Activated naive CD8-positive, alpha-beta T cell (primary cell): Measurements from ENCODE around the gene KDF1.

Source experiments
- H3K27ac Mint-ChIP-seq: one replicate; pipeline ENCODE4 v1.8.0; 2021; ENCODE audit warnings: mixed read lengths
- H3K27me3 Mint-ChIP-seq: one replicate; pipeline ENCODE4 v1.8.0; 2021; ENCODE audit warnings: mixed read lengths
- H3K36me3 Mint-ChIP-seq: one replicate; pipeline ENCODE4 v1.8.0; 2021; ENCODE audit warnings: mixed read lengths
- H3K4me1 Mint-ChIP-seq: one replicate; pipeline ENCODE4 v1.8.0; 2021; ENCODE audit warnings: low read depth, mixed read lengths
- H3K4me3 Mint-ChIP-seq: one replicate; pipeline ENCODE4 v1.8.0; 2021; ENCODE audit warnings: mild to moderate bottlenecking, mixed read lengths
- H3K9me3 Mint-ChIP-seq: one replicate; pipeline ENCODE4 v1.8.0; 2021; ENCODE audit warnings: low read depth, mixed read lengths

KDF1 gene

DNA sequence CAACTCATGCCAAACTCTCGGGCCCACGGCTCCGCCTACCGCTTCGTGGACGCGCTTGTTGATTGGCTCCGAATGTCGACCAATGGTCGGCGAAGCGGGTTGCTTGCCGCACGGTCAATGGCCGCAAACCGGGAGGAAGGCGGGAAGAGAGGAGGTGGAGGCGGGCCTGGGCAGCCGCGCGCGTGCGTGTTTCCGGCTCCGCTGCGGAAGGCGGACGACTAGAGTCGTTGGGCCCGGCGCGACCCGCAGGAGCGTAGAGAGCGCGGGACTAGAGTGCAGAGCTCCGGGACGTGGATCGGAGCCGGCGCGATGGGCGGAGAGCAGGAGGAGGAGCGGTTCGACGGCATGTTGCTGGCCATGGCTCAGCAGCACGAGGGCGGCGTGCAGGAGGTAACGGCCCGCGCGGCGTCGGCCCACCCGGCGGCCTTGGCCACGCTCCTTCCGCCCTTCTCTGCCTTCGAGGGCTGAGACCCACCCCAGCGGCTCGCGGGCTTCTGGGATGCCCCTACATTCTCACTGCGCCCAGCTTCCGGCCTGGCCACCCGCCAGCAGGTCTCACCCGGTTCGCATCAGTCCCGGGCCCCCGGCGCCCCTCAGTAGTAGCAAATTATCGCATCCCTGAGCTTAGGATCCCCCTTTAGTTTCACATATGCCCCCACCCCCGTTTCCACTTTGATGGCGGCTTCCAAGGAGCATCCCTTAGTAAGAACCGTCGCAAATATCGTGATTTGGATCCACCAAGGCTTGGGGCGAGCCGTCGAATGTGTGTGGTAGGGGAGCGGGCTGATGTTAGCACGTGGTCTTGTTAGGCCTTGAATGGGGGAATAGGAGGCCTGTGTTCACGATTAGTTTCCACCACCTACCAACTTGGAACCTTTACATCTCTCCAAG lies 38.5 kb downstream of the KDF1 start, which contains the start of gene NUDC:
NUDC (plus strand) TSS at position 204 of the 891 bp plus-strand sequence; CDS start at position 310, 106 bp downstream.
- Mint-ChIP-seq H3K27ac (peak within 1 kb of the TSS; percentile 97), H3K4me1 (peaks cover 41% of the 10 kb centered on the region), H3K4me3 (peak within 1 kb of the TSS; percentile 93), H3K9me3 (no peaks in the 10 kb centered on the region), H3K36me3 (peaks cover 6% of the 10 kb centered on the region), H3K27me3 (no peaks in the 10 kb centered on the region)

- Mint-ChIP-seq H3K27ac (peak overlapping the region; percentile 97), H3K9me3 (no peaks in the 10 kb centered on the region), H3K4me1 (peaks cover 38% of the 10 kb centered on the region), H3K36me3 (peaks cover 6% of the 10 kb centered on the region), H3K4me3 (peak overlapping the region; percentile 93), H3K27me3 (no peaks in the 10 kb centered on the region)
Measured at GRCh38 chr1:26921126-26921539, 39.1 kb downstream of the KDF1 start.

- no peaks in the 10 kb centered on the region for H3K27me3 Mint-ChIP-seq
- H3K4me1 Mint-ChIP-seq: peaks cover 3% of the 10 kb centered on the region
- H3K36me3 Mint-ChIP-seq: no peaks in the 10 kb centered on the region
- no peak overlapping the region for H3K27ac Mint-ChIP-seq
- no peaks in the 10 kb centered on the region for H3K9me3 Mint-ChIP-seq
- no peak overlapping the region for H3K4me3 Mint-ChIP-seq
Measured at GRCh38 chr1:26915204-26915842, 44.9 kb downstream of the KDF1 start.

- Mint-ChIP-seq H3K27ac (no peak within 1 kb of the TSS), H3K27me3 (peaks cover 4% of the 10 kb centered on the region), H3K4me1 (no peaks in the 10 kb centered on the region), H3K36me3 (no peaks in the 10 kb centered on the region), H3K9me3 (no peaks in the 10 kb centered on the region), H3K4me3 (no peak within 1 kb of the TSS)
Measured at GRCh38 chr1:26913754-26914619, 46.3 kb downstream of the KDF1 start, which contains the start of gene NR0B2. TSS of gene NR0B2 (minus strand) at chr1:26913975. CDS start at chr1:26913940, 35 bp downstream.

GRCh38 chr1:26913389-26913753 lies 46.9 kb downstream of the KDF1 start:
- H3K27me3 Mint-ChIP-seq: peaks cover 4% of the 10 kb centered on the region
- H3K4me3 Mint-ChIP-seq: no peak overlapping the region
- no peaks in the 10 kb centered on the region for H3K4me1 Mint-ChIP-seq
- no peak overlapping the region for H3K27ac Mint-ChIP-seq
- H3K9me3 Mint-ChIP-seq: no peaks in the 10 kb centered on the region
- no peaks in the 10 kb centered on the region for H3K36me3 Mint-ChIP-seq

GRCh38 chr1:26912147-26912490 lies 48.1 kb downstream of the KDF1 start:
- Mint-ChIP-seq H3K27ac (no peak overlapping the region), H3K27me3 (peaks cover 4% of the 10 kb centered on the region), H3K36me3 (no peaks in the 10 kb centered on the region), H3K4me3 (no peak overlapping the region), H3K9me3 (no peaks in the 10 kb centered on the region), H3K4me1 (no peaks in the 10 kb centered on the region)

GRCh38 chr1:26911399-26912146 lies 48.7 kb downstream of the KDF1 start:
- Mint-ChIP-seq H3K4me3 (no peak overlapping the region), H3K27me3 (peaks cover 4% of the 10 kb centered on the region), H3K4me1 (no peaks in the 10 kb centered on the region), H3K27ac (no peak overlapping the region), H3K9me3 (no peaks in the 10 kb centered on the region), H3K36me3 (no peaks in the 10 kb centered on the region)

- H3K4me3 Mint-ChIP-seq: no peak overlapping the region
- no peaks in the 10 kb centered on the region for H3K36me3 Mint-ChIP-seq
- no peaks in the 10 kb centered on the region for H3K9me3 Mint-ChIP-seq
- H3K4me1 Mint-ChIP-seq: no peaks in the 10 kb centered on the region
- H3K27me3 Mint-ChIP-seq: peaks cover 4% of the 10 kb centered on the region
- H3K27ac Mint-ChIP-seq: no peak overlapping the region
Measured at GRCh38 chr1:26910343-26911160, 49.7 kb downstream of the KDF1 start.

GRCh38 chr1:26909951-26910342 lies 50.3 kb downstream of the KDF1 start:
- no peaks in the 10 kb centered on the region for H3K9me3 Mint-ChIP-seq
- H3K4me3 Mint-ChIP-seq: no peak overlapping the region
- H3K36me3 Mint-ChIP-seq: no peaks in the 10 kb centered on the region
- H3K27me3 Mint-ChIP-seq: peaks cover 4% of the 10 kb centered on the region
- H3K4me1 Mint-ChIP-seq: no peaks in the 10 kb centered on the region
- H3K27ac Mint-ChIP-seq: no peak overlapping the region

- H3K36me3 Mint-ChIP-seq: no peaks in the 10 kb centered on the region
- no peak overlapping the region for H3K27ac Mint-ChIP-seq
- H3K4me1 Mint-ChIP-seq: no peaks in the 10 kb centered on the region
- no peaks in the 10 kb centered on the region for H3K9me3 Mint-ChIP-seq
- H3K4me3 Mint-ChIP-seq: no peak overlapping the region
- H3K27me3 Mint-ChIP-seq: peaks cover 4% of the 10 kb centered on the region
Measured at GRCh38 chr1:26907071-26907917, 53.0 kb downstream of the KDF1 start.

DNA sequence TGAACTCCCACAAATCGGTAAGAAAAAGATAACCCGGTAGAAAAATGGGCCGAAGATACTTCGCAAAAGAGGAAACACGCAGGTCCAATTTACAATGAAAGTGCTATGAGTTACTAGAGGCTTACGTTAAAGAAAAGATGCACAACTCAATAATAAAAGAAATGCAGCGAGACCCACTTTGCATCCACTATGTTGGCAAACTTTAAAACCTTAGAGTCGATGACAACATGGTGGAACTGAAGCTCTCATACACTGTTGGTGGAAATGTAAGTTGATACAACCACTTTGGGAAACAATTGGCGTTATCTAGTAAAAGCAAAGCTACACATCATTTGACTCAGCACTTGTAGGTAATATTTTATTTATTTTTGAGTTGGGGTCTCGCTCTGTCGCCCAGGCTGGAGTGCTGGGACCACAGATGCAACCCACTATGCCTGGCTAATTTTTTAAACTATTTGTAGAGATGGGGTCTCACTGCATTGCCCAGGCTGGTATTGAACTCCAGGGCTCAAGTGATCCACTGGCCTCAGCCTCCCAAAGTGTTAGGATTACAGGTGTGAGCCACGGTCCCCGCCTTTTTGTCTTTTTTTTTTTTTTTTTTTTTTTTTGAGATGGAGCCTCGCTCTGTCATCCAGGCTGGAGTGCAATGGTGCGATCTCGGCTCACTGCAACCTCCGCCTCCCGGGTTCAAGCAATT lies 59.3 kb downstream of the KDF1 start:
- no peaks in the 10 kb centered on the region for H3K9me3 Mint-ChIP-seq
- H3K27me3 Mint-ChIP-seq: no peaks in the 10 kb centered on the region
- H3K4me3 Mint-ChIP-seq: peak overlapping the region; percentile 91
- H3K36me3 Mint-ChIP-seq: peaks cover 4% of the 10 kb centered on the region
- H3K4me1 Mint-ChIP-seq: peaks cover 30% of the 10 kb centered on the region
- peak overlapping the region; percentile 99 for H3K27ac Mint-ChIP-seq

GRCh38 chr1:26900001-26900814 lies 60.1 kb downstream of the KDF1 start, which contains the start of gene GPATCH3:
TSS of gene GPATCH3 (minus strand) at chr1:26900467. CDS start at chr1:26900442, 25 bp downstream.
- Mint-ChIP-seq H3K27ac (peak within 1 kb of the TSS; percentile 99), H3K36me3 (peaks cover 4% of the 10 kb centered on the region), H3K27me3 (no peaks in the 10 kb centered on the region), H3K4me3 (peak within 1 kb of the TSS; percentile 91), H3K9me3 (no peaks in the 10 kb centered on the region), H3K4me1 (peaks cover 31% of the 10 kb centered on the region)
